Activated CD4-positive, CD25-positive, alpha-beta regulatory T cell treated with anti-CD3 and anti-CD28 coated beads, Interleukin-2, amount 50 U/mL, for 16 hours (primary cell): ENCODE results near the gene SERHL2.
"Not testable (repeated sequence)": the region's sequence is repeated elsewhere in the genome, so short reads cannot be mapped to it uniquely, and the experiment has no call there.

Experiments
- DNase-seq: peaks from one replicate; pipeline ENCODE4 v3.0.0-alpha.2; 2020; ENCODE audit warnings: low read depth, low spot score

The SERHL2 gene

DNA sequence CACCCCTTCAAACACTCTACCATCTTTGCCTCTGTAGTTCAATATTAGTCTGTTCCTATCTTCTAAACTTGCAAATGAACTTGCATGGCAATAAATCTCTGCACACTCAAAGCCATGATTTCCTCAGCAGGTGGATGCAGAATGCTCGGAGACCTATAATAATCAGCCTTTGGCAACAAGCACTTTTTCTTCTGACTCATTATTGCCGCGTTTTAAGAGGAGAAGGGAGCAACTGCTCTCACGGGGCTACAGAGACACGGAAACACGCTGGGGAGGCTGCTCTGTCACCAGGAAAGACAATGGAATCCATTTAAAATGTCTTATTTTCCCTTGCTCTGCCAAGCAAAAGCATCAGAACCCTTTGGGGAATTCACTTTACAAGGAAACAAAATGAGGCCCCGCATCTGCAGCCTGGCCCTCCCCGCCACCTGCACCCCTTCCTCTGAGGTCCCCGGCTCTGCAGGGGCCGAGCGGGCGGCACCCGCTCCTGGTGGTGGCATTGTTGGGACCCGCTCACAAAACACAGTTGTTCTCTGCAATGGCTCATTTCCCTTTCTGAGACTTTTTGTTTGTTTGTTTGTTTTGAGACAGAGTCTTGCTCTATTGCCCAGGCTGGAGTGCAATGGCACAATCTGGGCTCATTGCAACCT is 18.5 kb upstream of the SERHL2 start:
- DNase-seq, result not testable (repeated sequence)

DNA sequence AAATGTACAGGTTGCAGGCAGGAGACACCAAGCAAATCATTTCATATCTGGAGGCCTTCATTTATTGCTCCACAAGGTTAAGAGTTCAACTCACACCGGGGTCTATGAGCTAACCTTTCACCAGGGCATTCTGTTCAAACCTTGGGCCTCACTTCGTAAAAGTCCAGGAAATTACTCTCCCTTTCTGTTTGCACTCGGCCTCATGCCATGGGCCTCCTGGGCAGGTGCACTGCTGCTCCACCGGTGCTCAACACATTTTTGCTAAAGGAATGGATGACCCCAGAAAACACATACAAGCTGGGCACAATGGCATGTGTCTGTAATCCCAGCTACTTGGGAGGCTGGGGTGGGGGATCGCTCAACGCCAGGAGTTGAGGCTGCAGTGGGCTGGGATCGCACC is 17.6 kb upstream of the SERHL2 start:
- no peak for DNase-seq

DNA sequence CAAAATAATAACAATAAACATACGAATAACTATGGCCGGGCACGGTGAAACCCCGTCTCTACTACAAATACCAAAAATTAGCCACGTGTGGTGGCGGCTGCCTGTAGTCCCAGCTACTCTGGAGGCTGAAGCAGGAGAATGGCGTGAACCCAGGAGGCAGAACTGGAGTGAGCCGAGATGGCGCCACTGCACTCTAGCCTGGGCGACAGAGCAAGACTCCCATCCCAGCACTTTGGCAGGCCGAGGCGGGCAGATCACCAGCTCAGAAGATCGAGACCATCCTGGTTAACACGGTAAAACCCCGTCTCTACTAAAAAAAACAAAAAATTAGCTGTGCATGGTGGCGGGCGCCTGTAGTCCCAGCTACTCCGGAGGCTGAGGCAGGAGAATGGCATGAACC is 17.1 kb upstream of the SERHL2 start:
- DNase-seq, result not testable (repeated sequence)

DNA sequence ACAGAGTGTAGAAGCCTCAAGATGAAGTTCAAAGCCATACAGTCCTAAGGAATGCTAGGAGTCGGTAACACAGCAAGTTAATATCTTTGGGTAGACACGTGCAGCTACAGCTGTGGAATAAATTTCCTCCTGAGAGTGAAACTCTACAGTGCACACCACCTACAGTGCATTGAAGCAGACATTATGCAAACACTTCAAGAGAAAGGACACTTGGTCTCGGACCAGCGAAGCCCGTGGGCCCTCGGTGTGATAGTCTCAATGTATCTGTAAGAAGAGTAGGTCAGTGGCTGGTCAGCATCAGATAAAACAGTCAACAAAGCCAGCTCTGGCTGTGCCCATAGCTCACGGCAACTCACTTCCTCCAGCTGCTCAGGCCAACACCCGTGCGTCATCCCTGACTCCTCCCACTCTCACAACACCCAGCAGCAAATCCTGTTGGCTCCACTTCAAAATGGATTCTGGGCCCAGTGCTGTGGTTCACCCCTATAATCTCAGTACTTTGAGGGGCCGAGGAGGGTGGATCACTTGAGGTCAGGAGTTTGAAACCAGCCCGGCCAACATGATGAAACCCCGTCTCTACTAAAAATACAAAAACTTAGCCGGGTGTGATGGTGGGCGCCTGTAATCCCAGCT is 16.4 kb upstream of the SERHL2 start:
- DNase-seq, result not testable (repeated sequence)

DNA sequence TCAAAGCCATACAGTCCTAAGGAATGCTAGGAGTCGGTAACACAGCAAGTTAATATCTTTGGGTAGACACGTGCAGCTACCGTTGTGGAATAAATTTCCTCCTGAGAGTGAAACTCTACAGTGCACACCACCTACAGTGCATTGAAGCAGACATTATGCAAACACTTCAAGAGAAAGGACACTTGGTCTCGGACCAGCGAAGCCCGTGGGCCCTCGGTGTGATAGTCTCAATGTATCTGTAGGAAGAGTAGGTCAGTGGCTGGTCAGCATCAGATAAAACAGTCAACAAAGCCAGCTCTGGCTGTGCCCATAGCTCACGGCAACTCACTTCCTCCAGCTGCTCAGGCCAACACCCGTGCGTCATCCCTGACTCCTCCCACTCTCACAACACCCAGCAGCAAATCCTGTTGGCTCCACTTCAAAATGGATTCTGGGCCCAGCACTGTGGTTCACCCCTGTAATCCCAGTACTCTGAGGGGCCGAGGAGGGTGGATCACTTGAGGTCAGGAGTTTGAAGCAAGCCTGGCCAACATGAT is 14.5 kb upstream of the SERHL2 start:
- not testable (repeated sequence) for DNase-seq

DNA sequence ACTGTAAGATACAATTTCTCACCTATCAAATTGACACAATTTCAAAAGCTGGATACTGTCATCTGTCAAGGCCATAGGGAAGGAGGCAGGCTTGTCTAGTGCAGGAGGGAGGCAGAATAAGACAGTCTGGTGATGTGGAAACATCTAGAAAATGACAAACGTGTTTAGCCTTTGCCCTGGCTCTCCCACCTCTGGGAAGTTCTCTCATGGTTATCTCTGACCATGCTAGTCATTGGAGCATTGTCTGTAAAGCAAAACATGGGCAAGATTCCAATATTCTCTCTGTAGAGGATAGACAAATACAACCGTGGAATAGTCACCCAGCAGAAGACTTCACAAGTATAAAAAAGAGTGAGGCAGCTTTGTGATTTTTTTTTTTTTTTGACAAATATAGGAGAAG is 9.1 kb upstream of the SERHL2 start:
- DNase-seq, result no peak

DNA sequence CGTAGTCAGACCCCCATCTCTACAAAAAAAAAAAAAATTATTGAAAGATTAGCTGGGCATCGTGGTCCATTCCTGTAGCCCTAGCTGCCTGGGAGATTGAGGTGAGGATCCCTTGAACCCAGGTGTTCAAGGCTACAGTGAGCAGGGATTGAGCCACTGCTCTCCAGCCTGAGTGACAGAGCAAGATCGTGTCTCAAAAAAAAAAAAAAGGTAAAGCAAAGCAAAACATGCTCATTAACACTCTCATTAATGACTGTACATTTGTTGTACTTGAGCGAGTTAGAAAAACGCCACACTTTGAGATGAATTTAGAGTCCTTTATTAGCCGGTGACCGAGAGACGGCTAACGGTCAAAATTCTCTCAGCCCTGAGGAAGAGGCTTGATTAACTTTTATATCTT is 6.2 kb upstream of the SERHL2 start:
- no peak for DNase-seq

DNA sequence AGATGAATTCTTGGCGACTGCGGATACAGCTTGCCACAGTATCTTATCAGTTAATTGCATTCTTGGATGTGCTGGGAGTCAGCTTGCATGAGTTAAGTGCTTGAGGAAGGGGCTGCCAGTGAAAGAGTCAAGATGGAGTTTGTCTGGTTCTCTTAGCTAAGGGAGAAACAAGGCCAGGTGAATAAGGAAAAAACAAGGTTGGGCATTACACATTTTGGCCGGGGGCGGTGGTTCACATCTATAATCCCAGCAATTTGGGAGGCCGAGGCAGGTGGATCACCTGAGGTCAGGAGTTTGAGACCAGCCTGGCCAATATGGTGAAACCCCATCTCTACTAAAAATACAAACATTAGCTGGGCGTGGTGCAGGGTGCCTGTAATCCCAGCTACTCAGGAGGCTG is 5.6 kb upstream of the SERHL2 start:
- not testable (repeated sequence) for DNase-seq

DNA sequence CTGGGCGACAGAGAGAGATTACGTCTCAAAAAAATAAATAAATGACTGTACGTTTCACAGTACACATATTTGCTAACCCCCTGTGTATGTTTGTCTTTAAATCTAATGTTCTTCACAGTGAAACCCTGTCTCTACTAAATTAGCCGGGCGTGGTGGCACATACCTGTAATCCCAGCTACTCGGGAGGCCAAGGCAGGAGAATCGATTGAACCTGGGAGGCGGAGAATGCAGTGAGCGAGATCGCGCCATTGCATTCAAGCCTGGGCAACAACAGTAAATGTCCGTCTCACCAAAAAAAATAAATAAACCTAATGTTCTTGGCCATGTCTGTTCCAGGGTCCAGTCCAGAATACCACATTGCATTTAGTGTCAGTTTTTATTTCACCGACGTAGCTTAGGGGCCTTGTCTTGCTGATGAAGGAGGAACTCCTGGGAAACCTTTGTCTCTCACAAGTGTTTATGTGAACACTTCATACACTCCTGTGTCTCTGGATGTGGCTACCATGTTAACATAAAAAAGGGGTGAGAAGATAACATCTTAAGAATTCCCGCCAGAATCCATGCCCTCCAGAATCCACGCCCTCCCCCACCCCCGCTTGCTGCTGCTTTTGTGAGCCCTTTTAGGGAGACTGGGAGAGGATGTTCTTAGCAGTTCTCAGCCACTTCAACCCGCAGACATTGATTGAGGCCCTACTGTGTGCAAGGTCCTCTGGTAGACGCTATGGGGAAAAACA is 5.0 kb upstream of the SERHL2 start:
- DNase-seq, result no peak

DNA sequence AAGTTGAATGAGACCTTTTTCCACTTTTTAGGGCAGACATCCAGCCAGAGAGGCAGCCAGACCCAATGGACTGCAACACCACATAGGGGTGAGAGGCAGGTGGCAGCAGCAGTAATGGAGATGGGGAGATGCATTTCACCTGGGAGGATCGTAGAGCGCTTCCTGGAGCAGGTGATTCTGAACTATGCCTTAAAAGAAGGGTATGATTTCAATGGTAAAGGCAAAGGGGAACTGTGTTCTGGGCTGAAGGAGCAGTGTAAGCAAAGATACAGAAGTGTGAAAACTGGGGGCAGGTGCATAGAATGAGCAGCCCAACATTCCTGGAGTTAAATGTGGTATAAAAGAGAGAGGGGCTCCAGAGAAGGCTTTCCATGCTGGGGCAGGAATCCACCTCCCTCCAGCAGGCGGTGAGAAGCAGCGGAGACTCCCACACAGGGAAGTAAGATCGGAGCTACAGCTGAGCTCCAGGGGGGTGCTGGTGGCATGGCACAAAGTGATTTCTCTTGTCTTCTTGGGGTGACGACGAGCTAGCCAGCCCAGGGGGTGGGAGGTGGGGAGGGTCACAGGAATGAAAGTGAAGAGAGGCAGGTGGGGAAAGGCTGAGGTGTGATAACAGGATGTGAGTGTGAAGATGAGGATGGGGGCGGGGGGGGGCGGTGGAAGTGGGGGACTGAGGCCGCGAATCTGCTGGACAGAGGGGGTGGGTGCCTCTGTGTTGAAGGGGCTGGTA is 4.3 kb upstream of the SERHL2 start:
- DNase-seq, result no peak

DNA sequence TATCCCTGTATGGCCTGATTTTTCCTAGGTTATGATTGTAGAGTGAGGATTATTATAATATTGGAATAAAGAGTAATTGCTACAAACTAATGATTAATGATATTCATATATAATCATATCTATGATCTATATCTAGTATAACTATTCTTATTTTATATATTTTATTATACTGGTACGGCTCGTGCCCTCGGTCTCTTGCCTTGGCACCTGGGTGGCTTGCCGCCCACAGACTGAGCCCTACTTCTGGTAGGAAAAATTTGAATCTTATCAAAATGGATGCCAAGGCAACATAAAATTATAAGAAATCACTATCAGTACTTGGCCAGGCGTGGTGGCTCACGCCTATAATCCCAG is 1.5 kb upstream of the SERHL2 start:
- DNase-seq, result not testable (repeated sequence)

DNA sequence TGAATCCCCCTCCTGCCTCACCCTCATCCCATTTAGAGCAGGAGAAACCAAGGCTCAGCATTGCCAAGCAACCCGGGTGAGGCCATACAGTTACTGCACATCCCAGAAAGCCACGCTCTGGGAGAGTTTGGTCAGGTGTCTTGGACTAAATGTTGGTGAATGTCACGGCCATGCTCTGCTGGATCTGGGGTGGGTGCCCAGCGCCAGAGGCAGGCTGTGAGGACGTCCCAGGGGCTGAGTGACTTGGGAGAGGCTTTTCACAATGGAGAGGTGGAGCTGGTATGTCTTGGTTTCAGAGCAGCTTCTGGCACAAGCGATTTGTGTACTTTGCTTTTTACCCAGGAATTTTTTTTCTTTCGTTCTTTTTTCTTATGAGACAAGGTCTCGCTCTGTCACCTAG is 6.6 kb downstream of the SERHL2 start:
- DNase-seq, result no peak

DNA sequence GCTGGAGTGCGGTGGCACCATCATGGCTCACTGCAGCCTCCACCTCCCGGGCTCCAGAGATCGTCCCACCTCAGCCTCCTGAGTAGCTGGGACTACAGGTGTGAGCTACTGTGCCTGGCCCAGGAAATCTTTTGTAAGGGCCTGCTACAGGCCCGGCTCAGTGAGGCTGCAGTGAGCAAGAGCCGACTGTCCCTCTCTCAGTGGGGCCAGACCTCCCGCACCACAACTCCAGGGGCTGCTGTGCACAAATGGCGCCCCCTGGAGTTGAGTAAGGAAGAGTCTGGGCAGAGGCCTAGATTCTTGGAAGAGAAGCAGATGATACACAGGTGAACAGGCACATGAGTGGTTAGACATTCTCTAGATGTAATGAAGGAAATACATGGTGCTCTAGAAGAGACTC is 7.0 kb downstream of the SERHL2 start:
- no peak for DNase-seq

DNA sequence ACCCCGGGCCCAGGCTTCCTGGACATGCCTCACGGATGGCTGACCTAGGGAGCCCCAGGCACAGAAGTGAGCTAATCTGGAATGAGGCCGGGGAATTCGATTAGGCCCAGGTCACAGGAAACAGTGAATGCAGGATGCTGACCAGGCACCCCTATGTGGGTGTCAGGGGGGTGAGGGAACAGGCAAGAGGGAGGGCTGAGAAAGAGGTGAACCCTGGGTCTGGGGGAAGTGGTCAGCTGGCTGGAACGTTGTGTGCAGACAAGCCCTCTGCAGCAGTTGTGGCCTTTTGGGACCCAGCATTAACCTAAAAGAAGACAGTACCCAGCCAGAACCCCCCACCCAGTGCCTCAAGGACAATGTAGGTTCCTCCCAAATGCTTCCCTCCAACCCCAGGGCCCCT is 8.1 kb downstream of the SERHL2 start:
- DNase-seq, result no peak

DNA sequence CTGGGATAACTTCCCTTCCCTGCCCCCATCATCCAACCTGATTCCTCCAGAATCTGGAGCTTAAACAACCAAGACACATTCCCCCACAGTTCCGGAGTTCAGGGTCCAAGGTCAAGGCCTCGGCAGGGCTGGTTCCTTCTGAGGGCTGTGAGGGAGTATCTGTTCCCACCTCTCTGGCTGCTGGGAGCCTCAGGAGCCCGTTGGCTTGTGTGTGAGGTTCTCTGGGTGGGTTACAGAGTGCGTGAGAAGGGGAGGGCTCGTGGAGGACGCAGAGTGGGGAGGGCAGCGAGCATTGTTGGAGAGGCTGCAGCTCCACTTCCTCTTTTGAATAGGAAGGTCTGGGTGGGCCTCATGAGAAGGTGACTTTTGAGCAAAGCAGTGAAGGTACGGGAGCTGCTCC is 8.5 kb downstream of the SERHL2 start:
- no peak for DNase-seq

DNA sequence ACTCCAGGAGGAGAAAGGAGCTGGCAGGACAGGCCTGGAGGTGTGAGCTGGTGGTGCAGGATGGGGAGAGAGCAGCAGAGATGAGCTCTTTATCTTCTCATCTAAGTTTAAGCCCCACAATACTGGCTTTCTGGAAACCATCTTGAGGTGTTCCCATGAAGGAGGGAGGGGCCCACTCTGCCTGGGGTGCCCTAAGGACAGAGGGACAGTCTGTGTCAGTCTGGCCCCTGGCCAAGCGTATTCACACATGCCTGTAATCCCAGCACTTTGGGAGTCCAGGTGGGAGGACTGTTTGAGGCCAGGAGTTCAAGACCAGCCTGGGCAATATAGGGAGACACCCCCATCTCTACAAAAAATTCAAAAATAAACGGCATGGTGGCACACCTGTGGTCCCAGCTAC is 8.9 kb downstream of the SERHL2 start:
- DNase-seq, result no peak

DNA sequence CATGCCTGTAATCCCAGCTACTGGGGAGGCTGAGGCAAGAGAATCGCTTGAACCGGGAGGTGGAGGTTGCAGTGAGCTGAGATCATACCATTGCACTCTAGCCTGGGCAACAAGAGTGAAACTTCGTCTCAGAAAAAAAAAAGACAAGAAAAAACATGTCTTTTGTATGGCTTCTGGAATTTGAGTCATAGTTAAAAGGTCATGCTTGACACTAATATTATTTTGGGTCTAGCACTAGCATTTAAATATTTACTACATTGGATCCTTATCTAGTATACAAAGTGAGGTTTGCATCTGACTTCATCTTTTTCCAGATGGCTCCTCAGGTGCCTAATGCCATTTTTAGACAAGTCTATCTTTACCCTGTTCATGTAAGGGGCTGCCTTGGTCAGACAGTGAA is 10.2 kb downstream of the SERHL2 start:
- DNase-seq, result not testable (repeated sequence)

DNA sequence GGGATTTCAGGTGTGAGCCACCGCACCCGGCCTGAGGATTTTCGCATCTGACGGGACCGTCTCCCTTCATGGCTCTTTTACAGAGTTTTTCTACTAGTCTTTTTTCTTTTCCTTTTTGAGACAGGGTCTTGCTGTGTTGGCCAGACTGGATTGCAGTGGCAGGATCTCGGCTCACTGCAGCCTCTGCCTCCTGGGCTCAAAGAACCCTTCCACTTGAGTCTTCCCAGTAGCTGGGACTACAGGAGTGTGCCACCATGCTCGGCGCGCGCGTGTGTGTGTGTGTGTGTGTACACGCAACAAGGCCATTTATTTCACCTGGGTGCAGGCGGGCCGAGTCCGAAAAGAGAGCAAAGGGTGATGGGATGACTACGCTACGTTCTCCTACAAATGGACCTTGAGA is 10.9 kb downstream of the SERHL2 start:
- DNase-seq, result no peak

DNA sequence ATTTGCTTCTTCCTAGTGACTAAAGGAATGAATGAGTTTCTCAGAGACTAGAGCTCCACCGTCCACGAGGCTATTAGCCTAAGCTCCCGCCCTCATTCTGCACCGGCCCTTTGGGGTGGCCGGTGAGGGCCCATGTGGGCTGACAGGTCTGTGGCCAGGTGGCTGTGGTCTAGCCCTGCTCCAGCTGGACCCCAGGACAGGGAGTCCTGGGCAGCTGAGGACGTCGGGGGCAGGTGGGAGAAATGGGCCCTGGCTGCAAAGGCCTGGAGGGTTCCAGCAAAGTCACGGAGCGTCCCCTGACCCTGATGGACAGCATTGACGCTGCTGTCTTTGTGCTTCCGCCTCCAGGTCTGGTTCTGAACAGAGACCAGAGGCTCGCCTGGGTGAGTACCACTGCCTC is 12.2 kb downstream of the SERHL2 start:
- DNase-seq, result no peak

DNA sequence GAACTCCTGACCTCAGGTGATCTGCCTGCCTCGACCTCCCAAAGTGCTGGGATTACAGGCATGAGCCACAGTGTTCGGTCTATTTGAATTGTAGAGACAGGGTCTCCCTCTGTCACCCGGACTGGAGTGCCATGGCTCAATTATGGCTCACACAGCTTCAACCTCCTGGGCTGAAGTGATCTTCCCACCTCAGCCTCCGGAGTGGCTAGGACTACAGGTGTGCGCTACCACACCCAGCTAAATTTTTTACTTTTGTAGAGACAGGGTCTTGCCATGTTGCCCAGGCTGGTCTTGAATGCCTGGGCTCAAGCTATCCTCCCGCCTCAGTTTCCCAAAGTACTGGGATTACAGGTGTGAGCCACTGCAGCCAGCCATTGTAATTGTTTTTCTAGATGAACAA is 14.2 kb downstream of the SERHL2 start:
- DNase-seq, result not testable (repeated sequence)

DNA sequence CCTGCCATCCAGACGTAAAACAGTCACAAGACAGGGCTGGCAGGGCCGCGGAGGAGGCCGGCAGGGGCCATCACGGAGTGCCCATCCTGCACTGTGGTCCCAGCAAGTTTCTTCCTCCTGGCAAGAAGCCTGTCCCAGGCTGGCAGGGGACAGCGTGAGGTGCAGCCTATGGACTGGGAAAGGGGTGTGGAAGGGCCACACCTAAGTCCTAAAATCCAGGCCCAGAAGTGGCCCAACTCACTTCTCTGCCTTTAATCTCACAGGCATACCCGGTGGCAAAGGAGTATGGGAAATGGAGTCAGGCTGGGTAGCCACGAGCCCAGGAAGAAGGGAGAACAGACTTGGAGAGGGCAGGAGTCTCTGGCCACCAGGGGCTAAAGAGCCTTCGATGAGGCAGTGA is 16.8 kb downstream of the SERHL2 start:
- not testable (repeated sequence) for DNase-seq

DNA sequence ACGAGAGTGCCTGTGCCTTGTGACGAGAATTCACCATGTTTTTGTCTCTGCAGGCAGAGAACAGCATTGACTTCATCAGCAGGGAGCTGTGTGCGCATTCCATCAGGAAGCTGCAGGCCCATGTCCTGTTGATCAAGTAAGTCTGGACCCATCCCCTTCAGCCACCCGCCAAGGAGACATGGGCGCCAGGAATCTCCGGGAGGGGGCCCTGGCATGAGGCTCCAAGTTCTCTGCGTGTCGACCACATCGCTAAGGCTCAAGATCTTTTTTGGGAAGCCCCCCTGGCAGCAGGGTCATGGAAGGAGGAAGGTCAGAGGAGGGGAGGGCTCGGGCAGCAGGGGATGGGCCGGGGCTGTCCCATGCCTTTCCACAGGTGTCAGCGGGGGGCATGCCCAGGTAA is 17.3 kb downstream of the SERHL2 start:
- not testable (repeated sequence) for DNase-seq
